Testis (tissue), 3 donors: Measurements from ENCODE around the gene EPRS1. TPM values are rescaled to one million over a fixed set of nuclear protein-coding genes. Genes with fewer than 3 reads are reported as not detected.

Experiments
- DNase-seq: peaks from one replicate; pipeline ENCODE4 v3.0.0-alpha.2; 2019
- H3K27ac ChIP-seq, 2 donors: fragments of 200-600 bp; sonication (generic); one replicate each; pipeline ENCODE4 v1.5.1; 2019
- H3K27me3 ChIP-seq: fragments of 200-600 bp; sonication (generic); one replicate; pipeline ENCODE4 v1.5.1; 2019
- H3K36me3 ChIP-seq: fragments of 200-600 bp; sonication (generic); one replicate; pipeline ENCODE4 v1.5.1; 2017; ENCODE audit warnings: low read depth; ENCODE audit errors: missing control alignments
- H3K4me1 ChIP-seq: fragments of 200-600 bp; sonication (generic); one replicate; pipeline ENCODE4 v1.5.1; 2019
- H3K4me3 ChIP-seq, 2 donors: fragments of 200-600 bp; sonication (generic); one replicate each; pipeline ENCODE4 v1.5.1; 2017 to 2019
- H3K9me3 ChIP-seq: fragments of 200-600 bp; sonication (generic); one replicate; pipeline ENCODE4 v1.5.1; 2017
- POLR2A ChIP-seq: fragments of 450-650 bp; IDR thresholded peaks from one replicate; pipeline ENCODE4 v1.6.1; 2017; ENCODE audit warnings: antibody characterized with exemption, mild to moderate bottlenecking, moderate library complexity
- WGBS, 2 donors: methylation state at CpG; one replicate each; pipeline ENCODE4 v1.1.5; 2018; 5-methylcytosine and 5-hydroxymethylcytosine counted together
- intact Hi-C: fragments of 100-400 bp; cut with DNase I; formaldehyde crosslinking; loops from one replicate; pipeline ENCODE4 v1.15.1; 2023; ENCODE audit warnings: low total_unique reads
- polyA plus RNA-seq: library from polyadenylated mRNA; stranded (reverse); fragments of 350-450 nt; fragmentation: Illumina TruSeq; extraction: RNeasy Lipid Tissue Mini Kit (QIAGEN cat#74804); gene quantifications from one replicate; pipeline ENCODE4 v1.2.3, GENCODE V29; 2014; ENCODE audit warnings: low read depth, low replicate concordance; ENCODE audit not compliant: insufficient read depth
- total RNA-seq, 2 donors: library from RNA; depleted of rRNA; stranded (reverse); fragments of >200 nt; gene quantifications; one replicate each; pipeline ENCODE4 v1.2.3, GENCODE V29; 2016
- TF ChIP-seq, protein P1 (sequence below), 3 experiments: fragments of 450-650 bp in 2 of 3; fragments of 200-600 bp in 1 of 3; sonication (generic) in 1 of 3; IDR thresholded peaks; one replicate each; pipeline ENCODE4 v1.5.1; 2016 to 2019; ENCODE audit warnings: antibody characterized with exemption in 3 of 3, mild to moderate bottlenecking in 2 of 3, moderate library complexity in 1 of 3

The EPRS1 gene
- total and polyA plus RNA-seq, 3 donors from 2014 or later, result 25.4 to 43.3 (median 38.4) TPM

DNA sequence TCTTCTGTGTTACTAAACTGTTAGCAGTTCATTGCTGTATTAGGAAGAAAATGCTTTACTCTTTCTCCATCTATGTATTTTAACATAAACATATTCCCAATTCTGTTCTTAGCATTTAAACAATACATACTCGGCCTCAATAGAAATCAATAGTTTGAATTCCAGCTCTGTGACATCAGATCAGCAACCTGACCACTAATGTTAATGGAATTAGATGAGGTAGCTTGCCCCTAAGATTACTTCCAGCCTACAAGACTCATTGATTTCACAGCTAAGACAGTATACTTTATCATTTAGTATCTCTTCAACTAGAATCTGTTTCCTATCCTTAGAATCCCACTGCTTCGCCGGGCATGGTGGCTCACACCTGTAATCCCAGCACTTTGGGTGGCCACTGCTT, 38.9 kb downstream of the EPRS1 start:
- no peaks in the 10 kb centered on the region for H3K36me3 ChIP-seq
- no peaks in the 10 kb centered on the region for H3K9me3 ChIP-seq
- no peaks in the 10 kb centered on the region for H3K27me3 ChIP-seq
- no peak for DNase-seq
- H3K4me1 ChIP-seq, result no peaks in the 10 kb centered on the region
- H3K4me3 ChIP-seq, result no peak overlapping the region
- WGBS, 2 donors, result 89 to 91% methylated on average over 3 of the region's 3 CpGs
- TF ChIP-seq, protein P1, sequence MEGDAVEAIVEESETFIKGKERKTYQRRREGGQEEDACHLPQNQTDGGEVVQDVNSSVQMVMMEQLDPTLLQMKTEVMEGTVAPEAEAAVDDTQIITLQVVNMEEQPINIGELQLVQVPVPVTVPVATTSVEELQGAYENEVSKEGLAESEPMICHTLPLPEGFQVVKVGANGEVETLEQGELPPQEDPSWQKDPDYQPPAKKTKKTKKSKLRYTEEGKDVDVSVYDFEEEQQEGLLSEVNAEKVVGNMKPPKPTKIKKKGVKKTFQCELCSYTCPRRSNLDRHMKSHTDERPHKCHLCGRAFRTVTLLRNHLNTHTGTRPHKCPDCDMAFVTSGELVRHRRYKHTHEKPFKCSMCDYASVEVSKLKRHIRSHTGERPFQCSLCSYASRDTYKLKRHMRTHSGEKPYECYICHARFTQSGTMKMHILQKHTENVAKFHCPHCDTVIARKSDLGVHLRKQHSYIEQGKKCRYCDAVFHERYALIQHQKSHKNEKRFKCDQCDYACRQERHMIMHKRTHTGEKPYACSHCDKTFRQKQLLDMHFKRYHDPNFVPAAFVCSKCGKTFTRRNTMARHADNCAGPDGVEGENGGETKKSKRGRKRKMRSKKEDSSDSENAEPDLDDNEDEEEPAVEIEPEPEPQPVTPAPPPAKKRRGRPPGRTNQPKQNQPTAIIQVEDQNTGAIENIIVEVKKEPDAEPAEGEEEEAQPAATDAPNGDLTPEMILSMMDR (IDR thresholded peaks at IDR 0.05), result no peak
- TF ChIP-seq POLR2A, result no peak
- no peak overlapping the region for H3K27ac ChIP-seq
- intact Hi-C loops, result no loop called here

DNA sequence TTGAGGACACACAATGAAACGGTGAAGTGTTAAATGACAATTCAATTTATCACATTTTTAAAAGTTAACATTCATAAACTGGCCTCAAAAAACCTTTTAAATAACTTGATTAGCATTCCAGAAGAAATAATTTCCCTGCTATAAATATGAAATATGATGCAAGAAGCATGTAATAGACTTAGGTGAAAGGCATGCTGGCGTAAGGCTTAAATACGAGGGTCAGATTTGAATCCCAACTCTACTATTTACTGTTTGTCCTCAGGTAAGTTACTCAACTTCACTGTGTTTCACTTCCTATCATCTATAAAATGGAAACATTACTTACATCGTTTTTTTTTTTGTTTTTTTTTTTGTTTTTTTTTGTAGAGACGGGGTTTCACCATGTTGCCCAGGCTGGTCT, 40.8 kb downstream of the EPRS1 start:
- 89 to 92% methylated on average over 5 of the region's 5 CpGs for WGBS, 2 donors
- no peak for DNase-seq
- TF ChIP-seq POLR2A, result no peak
- TF ChIP-seq, protein P1 (IDR thresholded peaks at IDR 0.05), result no peak
- no peaks in the 10 kb centered on the region for H3K36me3 ChIP-seq
- no peaks in the 10 kb centered on the region for H3K27me3 ChIP-seq
- intact Hi-C loops, result no loop called here
- H3K4me1 ChIP-seq, result no peaks in the 10 kb centered on the region
- no peaks in the 10 kb centered on the region for H3K9me3 ChIP-seq
- H3K27ac ChIP-seq, result no peak overlapping the region
- no peak overlapping the region for H3K4me3 ChIP-seq

DNA sequence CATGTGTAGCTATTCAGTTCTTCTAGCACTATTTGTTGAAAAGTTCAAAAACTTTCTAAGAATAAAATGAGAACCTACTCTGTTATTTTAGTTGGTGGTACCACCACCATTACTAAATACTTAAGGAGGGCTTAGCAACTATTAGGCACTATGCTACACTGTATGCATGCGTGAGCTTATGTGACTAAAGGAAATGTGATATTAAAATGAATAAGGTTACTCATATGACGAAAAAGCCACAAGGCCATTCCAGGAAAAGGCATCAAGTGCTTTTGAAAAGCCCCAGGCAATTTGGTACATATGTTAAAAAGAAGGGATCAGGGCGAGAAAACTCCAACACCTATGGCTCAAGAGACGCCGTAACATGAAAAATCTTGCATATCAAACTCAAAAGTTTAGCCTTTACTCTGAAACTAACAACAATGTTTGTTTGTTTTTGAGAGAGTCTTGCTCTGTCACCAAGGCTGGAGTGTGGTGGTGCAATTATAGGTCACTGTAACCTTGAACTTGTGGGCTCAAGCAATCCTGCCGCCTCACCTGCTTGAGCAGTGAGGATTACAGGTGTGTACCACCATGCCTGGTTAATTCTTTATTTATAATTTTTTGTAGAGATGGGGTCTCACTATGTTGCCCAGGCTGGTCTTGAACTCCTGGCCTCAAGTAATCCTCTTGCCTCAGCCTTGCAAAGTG, 42.5 kb downstream of the EPRS1 start:
- Histone ChIP-seq H3K27ac (no peak overlapping the region), H3K4me3 (no peak overlapping the region), H3K4me1 (no peaks in the 10 kb centered on the region), H3K27me3 (no peaks in the 10 kb centered on the region), H3K36me3 (no peaks in the 10 kb centered on the region), H3K9me3 (no peaks in the 10 kb centered on the region)
- TF ChIP-seq POLR2A, result no peak
- TF ChIP-seq, protein P1 (IDR thresholded peaks at IDR 0.05), result no peak
- intact Hi-C loops, result no loop called here
- 93 to 98% methylated on average over 6 of the region's 6 CpGs for WGBS, 2 donors
- no peak for DNase-seq

DNA sequence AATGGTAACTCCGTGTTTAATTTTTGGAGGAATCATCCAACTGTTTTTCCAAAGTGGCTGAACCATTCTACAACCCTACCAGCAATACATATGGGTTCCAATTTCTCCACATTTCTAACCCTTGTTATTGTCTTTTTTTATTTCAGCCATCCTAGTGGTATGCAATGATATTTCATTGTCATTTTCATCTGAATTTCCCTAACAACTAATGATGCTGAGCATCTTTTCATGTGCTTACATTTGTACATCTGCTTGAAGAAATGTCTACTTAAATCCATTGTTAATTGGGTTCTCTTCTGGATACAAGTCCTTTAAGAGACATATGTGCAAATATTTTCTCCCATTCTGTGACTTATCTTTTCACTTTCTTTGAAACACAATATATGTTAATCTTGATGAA, 43.3 kb downstream of the EPRS1 start:
- intact Hi-C loops, result no loop called here

DNA sequence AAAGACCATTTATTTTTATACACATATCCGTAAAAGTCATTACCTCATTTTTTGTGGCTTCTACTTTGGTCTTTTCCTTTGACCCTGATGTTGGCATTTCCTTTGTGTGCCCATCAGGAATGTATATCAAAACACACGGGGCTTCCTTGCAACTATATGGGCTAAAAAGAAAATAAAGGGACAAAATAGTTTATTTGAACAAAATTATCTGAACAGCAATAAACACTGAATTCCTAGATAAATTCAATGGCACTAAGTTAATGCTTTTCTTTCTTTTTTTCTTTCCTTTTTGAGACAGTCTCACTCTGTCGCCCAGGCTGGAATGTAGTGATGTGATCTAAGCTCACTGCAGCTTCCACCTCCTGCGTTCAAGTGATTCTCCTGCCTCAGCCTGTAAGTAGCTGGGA, 45.2 kb downstream of the EPRS1 start:
- no peaks in the 10 kb centered on the region for H3K27me3 ChIP-seq
- no peak overlapping the region for H3K4me3 ChIP-seq
- no peak for TF ChIP-seq POLR2A
- TF ChIP-seq, protein P1 (IDR thresholded peaks at IDR 0.05), result no peak
- no peaks in the 10 kb centered on the region for H3K36me3 ChIP-seq
- H3K4me1 ChIP-seq, result no peaks in the 10 kb centered on the region
- no peak for DNase-seq
- no peak overlapping the region for H3K27ac ChIP-seq
- no peaks in the 10 kb centered on the region for H3K9me3 ChIP-seq
- intact Hi-C loops, result no loop called here
- WGBS, 2 donors, result 86 to 87% methylated on average over 4 of the region's 4 CpGs

More for the DNA sequence above, 43.3 kb downstream of the EPRS1 start:
- Histone ChIP-seq H3K4me1 (no peaks in the 10 kb centered on the region), H3K9me3 (no peaks in the 10 kb centered on the region), H3K4me3 (no peak overlapping the region), H3K27me3 (no peaks in the 10 kb centered on the region), H3K36me3 (no peaks in the 10 kb centered on the region), H3K27ac (no peak overlapping the region)
- 94 to 95% methylated on average over 1 of the region's 1 CpG for WGBS, 2 donors
- no peak for DNase-seq
- no peak for TF ChIP-seq POLR2A
